GM21515 (cell line): ENCODE data around the gene SCN8A.
"Not testable (repeated sequence)": the region's sequence is repeated elsewhere in the genome, so short reads cannot be mapped to it uniquely, and the experiment has no call there.

Experiments used
- ATAC-seq: cut with Tn5 transposase; IDR thresholded peaks from one replicate; pipeline ENCODE4 v1.9.1; 2021; ENCODE audit not compliant: unreplicated experiment

The SCN8A gene

DNA sequence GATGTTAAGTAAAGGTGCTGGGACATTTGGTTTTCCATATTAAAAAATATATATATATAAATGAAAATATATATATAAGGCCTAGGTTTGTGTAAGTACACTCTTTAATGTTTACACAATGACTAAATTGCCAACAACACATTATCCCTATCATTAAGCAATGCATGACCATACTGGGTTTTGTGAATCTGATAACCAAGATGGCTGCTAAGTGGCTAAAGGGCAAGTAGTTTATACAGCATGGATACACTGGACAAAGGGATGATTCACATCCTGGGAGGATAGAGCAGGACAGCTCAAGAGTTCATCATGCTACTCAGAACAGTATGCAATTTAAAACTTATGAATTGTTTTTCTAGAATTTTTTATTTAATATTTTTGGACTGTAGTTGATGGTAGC is 168.1 kb downstream of the SCN8A start:
- ATAC-seq: no peak

DNA sequence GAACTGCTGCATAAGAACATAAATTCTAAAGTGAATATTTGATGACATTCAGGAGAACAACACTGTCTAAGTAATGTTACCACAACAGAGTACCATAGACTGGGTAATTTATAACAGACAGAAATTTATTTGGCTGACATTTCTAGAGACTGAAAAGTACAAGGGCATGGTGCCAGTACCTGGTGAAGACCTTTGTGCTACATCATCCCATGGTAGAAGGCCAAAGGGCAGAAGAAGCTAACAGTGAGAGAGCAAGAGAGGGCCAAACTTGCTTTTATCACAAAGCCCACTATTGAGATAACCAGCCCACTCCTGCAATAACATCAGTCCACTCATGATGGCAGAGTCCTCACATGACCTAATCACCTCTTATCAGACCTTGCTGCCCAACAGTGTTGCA is 168.7 kb downstream of the SCN8A start:
- no peak for ATAC-seq

DNA sequence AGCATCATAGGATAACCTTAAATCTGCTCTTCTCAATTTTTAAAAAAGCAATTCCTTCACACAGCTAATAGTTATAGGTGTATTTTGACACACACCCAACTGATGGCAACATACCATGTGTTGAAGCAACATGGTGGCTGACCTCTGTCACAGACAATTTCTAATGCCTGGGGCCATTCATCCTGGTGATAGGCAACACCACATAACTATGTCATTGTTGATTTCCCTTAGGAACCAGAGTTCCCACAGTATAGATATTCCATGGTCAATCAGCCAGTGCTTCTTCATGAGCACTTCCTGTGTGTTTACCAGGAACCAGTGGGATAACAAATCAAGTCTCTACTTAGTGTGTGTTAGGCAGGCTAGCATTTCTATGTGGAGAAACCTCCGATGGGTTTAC is 169.2 kb downstream of the SCN8A start:
- ATAC-seq: no peak

DNA sequence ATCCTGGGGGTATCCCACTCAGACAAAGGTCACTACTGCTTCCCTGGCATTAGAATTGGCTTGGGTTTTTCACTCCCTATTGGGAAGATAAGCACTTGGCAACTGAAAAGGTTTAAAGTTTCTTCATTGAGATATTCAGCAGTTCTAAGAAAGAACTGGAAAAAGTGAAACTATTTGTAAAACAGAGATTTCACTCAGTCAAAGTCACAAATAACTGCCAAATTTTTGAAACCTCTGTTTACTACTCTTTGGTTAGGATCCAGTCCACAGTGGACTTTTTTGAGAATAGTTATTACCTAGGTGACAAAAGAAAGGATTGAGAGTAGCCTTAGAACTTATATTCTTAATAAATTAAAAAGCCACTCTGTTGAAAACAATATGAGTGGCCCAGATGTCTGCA is 172.7 kb downstream of the SCN8A start:
- ATAC-seq: no peak

DNA sequence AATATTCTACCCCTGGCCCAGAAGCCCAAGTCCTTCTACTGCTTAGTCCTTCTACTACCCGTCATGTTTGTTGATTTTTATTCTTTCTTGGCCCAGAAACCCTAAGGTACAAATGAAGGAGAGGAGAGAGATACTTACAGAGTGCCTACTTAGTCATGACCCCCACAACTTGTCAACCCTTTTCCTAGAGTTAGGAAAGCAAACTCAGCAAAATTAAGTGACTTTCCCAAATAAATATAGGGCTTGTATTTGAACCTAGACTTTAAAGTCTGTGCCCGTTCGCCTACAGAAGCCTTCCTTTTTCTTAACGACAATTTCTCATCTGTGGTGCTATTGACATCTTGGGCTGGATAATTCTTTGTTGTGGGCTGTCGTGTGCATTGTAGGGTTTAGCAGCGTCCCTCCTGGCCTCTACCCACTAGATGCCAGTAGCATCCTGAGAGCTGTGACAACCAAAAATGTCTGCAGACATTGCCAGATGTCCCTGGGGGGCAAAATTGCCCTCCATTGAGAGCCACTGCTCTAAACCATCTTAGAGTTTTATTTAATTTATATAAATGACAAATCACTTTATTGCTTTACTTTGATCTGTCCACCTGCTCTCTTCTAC is 175.1 kb downstream of the SCN8A start:
- no peak for ATAC-seq

DNA sequence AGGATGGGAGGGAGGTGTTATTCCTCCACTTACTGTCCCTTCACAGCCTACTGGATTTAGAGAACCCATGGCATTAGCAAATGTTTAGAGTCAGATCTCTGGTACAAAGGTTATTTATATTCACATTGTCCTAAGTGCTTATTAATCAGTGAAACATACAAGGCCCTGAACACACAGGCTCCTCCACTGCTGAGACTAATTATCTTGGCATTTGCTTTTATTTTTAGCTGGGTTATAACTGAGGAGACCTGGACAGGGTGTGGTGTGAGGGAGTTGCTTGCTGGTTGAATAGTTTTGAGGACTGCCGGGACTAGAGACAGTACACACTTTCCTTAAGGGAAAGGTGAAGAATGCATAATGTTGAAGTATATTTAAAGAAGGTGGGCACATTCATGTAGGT is 180.0 kb downstream of the SCN8A start:
- no peak for ATAC-seq

DNA sequence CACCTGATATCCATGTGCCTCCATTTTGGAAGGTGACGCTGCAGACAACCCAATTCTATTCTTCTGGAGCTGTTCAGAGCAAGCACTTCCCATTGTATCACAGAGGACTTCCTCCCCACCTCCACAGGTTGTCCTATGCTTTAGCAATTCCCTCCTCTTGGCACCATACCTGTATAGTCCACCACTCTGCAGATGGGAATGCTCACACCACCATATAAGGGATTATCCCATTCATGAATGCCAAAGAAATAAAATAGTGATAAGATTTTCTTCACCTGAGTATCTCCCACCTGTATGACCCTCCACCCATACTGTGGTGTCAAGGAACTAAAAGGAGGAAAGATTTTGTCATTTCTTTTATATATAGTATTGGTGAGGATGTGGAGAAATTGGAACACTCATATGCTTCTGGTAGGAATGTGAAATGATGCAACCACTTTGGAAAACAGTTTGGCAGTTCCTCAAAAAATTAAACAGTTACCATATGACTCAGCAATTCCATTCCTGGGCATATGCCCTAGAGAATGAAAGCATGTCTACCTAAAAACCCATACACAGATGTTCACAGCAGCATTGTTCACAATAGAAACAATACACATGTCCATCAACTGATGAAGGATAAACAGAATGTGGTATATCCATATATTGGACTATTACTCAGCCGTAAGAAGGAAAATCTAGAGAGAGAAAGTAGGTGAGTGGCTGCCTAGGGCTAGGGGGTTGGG is 182.3 kb downstream of the SCN8A start:
- ATAC-seq: no peak

DNA sequence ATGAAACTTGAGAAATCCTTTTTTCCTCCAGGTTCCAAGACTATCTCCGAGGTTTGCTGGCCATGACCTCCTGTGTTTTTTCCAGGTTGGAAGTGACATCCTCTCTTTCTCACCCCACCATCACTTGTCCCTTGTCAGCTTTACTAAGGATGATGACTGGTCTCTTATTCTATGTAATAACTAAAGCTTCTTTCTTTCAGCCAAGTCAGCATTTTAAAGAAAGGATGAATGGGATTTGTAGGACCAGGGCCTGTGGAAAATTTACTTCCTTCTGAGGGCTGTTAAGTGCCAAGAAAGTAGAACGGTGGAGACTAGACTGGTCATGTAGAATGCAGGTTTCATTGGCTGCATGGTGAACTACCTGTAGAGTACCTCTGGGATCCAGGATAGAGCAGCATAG is 183.9 kb downstream of the SCN8A start:
- no peak for ATAC-seq

DNA sequence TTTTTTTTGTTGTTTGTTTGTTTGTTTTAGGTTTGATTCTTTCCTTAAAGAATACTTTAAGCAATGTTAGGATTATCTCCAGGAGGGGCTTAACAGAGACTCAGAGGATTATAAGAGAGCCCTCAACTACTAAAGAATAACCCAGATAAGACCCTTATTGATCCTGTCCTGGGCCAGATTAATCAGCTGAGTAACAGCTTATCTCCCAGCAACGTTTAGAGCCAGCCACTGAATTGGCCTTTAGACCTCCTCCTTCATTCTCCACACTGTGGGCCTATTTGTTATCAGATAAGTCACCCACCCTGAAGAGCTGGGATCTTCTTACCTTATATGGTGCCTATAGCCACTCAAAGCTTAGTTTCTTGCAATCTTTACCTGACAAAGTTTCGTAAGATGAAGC is 186.4 kb downstream of the SCN8A start:
- ATAC-seq: no peak

GRCh38 chr12:51777973-51778372 is 186.9 kb downstream of the SCN8A start:
- no peak for ATAC-seq

DNA sequence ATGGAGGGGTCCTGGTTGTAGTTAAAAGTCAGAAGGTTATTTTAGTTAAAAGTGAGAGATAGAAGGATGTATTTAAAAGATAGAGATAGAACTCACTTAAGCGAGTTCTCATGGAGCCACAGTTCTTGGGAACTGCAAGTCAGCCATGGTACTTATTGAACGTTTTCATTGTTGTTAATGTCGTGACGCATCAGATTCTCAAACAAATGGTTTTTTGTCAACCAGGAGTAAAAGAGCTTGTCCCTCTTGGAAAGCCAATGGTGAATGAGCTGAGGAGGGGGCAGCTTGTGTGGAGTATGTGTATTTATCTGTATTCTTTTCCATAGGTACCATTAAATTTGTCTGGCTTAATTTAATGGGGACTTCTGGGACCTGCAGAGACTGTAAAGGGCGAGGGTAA is 188.8 kb downstream of the SCN8A start:
- ATAC-seq: no peak

- no peak for ATAC-seq
Observed at GRCh38 chr12:51784688-51785087, 193.7 kb downstream of the SCN8A start.

- no peak for ATAC-seq
Observed at GRCh38 chr12:51785906-51786305, 194.9 kb downstream of the SCN8A start.

DNA sequence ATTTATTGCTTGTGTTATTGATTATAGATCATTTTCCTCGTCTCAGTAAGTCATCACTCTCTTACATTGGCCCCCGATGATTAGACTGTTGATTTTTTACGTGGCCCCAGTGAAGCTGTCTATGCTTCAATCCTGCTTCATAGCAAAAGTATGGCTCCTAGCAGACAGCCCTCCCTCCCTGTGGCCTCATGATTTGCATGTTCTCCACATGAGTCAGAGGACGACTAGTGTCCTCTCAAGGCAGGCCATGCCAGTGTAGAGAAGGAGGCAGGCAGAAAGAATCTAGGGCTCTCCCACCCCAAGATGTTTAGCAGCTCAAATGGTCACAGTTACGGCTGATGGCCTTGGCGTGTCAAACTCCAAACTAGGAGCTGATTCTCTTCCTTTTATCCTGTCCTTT is 197.8 kb downstream of the SCN8A start:
- no peak for ATAC-seq

- ATAC-seq: no peak
Observed at GRCh38 chr12:51792417-51792816, 201.4 kb downstream of the SCN8A start.

DNA sequence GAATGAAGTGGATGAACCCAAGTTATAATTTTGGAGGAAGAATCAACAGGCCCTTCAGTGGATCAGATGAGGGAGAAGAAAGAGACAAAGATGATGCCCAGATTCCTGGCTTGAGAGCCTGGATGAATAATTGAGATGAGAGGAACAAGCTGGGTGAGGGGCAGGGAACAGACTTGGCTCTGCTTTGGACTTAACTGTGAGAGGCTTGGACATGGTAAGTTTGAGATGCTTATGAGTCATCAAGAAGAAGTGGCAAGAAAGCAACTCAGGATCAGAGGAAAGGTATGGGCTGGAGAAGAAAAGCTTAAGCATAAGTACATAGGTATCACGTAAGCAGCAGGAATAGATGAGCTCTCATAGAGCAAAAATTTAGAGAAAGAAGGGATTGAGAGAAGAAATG is 202.2 kb downstream of the SCN8A start:
- ATAC-seq: no peak

- ATAC-seq: no peak
Observed at GRCh38 chr12:51797301-51797700, 206.3 kb downstream of the SCN8A start.

GRCh38 chr12:51798051-51798450 is 207.0 kb downstream of the SCN8A start:
- ATAC-seq: not testable (repeated sequence)

DNA sequence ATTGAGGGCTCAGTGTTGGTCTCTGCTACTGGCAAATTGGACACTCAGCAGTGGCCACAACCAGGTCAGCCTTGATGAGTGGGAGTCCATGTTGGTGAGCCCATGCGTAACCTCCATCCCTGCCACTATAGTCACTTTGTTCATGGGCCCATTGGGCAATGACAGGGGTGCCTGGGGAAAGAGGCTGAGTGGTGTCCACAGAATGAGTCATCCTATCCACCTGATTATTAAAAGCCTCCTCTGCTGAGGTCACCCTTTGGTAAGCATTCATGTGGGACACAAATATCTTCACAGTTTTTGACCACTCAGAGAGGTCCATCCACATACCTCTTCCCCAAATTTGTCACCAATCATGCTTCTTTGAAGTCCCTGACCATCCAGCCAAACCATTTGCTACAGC is 207.5 kb downstream of the SCN8A start:
- ATAC-seq: no peak

DNA sequence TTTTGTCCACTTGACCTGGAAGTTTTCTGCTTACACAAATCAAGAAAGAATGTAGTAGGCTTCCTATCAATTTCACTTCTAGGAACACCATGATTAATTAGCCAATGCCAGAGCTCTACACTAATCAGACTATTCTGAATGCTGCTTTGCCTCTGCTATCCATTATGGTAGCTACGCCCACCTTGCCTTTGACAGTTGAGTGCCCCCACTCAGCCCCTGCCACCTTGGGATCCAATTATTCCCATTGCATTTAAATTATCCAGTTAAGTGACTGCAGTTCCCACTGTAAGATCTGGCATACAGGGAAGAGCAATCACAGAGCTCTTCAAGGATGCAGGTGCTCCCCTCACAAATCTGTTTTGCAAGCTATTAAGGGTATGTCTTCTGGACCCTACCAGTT is 210.0 kb downstream of the SCN8A start:
- ATAC-seq: no peak

DNA sequence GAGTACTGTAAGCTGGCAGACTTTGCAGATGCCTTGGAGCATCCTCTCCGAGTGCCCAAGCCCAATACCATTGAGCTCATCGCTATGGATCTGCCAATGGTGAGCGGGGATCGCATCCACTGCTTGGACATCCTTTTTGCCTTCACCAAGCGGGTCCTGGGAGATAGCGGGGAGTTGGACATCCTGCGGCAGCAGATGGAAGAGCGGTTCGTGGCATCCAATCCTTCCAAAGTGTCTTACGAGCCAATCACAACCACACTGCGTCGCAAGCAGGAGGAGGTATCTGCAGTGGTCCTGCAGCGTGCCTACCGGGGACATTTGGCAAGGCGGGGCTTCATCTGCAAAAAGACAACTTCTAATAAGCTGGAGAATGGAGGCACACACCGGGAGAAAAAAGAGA is 215.9 kb downstream of the SCN8A start:
- ATAC-seq: no peak

DNA sequence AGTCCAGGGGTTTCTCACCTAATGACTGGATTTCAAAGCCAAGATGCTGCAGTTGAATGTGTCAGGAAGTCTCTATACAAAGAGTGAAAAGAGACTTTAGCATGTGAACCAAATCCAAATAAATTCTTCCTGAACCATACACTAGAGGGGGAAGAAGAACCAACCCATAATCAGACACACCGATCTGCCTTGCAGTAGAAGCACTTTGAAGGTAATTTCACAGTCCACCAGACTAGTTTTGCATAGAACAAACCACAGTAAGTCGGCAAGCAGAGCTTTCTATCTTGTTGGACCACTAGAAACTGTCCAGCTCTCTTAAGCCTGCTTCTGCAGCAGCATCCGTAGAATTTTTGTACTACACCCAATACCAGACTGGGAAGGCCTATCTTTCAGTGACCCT is 218.2 kb downstream of the SCN8A start:
- ATAC-seq: no peak
